NK-92 (cell line): ENCODE measurements around the gene TMEM52B.
"Not testable (repeated sequence)": the region's sequence is repeated elsewhere in the genome, so short reads cannot be mapped to it uniquely, and the experiment has no call there.

Experiments used
- DNase-seq: peaks from one replicate; lab custom pipeline; 2025; ENCODE audit not compliant: unreplicated experiment; lab: John Stamatoyannopoulos, UW

The TMEM52B gene

GRCh38 chr12:10211101-10211939 is 32.5 kb downstream of the TMEM52B start:
- DNase-seq: no peak

DNA sequence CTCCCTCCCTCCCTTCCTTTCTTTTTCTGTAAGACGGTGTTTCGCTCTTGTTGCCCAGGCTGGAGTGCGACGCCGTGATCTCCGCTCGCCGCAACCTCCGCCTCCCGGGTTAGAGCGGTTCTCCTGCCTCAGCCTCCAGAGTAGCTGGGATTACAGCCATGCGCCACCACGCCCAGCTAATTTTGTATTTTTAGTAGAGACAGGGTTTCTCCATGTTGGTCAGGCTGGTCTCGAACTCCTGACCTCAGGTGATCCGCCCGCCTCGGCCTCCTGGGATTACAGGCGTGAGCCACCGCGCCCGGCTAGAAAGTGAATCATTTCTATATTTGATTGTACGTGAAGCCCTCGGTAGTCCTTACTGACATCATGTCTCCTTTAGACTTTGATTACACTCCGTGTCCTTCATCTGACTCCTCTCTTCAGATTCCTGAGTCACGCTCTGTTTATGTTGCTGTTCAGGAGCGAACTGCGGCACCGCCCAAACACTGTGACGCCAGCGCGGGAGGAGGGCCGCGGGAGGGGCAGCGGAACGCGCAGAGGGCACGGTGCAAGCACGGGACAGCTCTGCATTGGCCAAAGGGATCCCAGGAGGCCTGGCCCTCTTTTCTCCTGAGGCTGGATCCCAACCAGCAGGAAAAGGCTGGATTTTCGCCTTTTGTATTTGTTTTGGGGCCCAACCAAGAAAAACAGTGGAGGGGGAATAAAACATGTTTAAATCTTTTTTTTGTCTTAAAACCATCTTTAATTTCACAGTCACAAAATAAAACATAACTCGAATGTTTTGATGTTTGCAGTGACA is 33.3 kb downstream of the TMEM52B start:
- DNase-seq: no peak

DNA sequence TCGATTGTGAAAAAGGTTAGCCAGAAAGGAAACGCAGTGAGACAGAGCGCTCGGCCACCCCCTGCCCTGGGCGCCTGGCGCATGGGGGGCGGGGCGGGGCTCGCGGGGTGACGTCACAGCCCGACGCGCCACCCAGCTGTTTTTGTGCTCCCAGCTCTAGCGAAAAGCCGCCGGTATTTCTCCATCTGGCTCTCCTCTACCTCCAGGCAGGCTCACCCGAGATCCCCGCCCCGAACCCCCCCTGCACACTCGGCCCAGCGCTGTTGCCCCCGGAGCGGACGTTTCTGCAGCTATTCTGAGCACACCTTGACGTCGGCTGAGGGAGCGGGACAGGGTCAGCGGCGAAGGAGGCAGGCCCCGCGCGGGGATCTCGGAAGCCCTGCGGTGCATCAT is 33.9 kb downstream of the TMEM52B start, which contains the start of gene GABARAPL1:
GABARAPL1 (plus strand) TSS at position 139 of the 393 bp plus-strand sequence; CDS start at position 392, 253 bp downstream.
- DNase-seq: no peak

DNA sequence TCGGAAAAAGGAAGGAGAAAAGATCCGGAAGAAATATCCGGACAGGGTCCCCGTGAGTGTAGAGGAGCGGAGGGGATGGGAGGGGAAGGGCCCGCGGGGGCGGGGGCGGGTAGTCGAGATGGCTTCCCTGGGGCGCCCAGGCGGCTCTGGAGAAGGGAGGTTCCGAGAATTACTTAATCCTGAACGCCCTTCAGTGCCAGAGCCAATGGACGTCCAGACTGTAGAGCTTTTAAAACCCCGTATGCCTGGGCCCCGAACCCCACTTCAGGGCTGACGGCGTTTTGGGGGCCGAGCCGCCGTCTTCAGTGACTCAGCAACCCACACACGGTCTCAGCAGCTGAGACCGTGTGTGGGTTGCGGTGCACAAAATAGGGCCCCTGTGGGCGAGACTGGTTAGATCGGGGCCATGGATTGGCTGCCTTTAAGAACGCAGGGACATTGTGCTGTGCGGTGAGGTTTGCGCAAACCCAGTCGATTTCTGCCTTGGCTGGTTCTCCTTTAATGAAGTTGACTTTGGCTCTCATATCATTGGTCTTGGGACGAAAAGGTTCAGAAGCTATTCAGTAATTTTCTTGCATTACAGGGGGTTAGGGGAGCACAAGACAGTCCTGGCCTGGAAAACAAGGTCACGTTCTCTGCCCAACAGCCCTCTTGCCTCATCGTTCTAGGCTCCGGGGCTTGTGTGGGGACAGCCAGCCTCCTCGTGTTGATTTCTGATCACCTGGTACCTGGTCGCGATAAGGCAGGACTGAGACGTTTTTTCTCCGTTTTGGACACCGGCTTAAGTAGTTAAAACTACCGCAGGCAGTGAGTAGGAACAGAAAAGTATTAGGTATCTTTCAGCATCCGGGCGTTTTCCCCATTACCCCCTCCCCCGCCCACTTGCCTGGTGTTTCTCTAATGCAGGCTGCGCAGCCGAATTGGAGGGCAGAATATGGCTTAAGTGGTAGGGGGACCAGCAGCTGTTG is 34.6 kb downstream of the TMEM52B start:
- DNase-seq: no peak

GRCh38 chr12:10214136-10214894 is 35.5 kb downstream of the TMEM52B start:
- DNase-seq: no peak

DNA sequence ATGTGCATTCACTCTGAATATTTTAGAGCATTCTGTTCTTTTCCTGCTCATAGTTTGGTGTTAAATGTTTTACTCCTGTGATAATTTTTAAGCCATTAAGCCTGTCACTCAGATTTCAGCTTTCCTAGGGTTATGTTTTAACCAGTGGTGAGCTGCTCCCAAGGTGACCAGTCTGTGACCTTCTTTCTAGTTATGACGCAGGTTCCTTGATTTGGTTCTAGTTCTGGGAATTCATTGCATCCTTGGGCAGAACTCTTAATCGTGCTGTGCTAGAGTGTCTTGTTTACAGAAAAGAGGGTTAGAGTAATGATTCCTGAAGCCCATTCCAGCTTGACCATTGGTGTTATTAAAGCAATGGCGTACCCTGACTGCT is 36.0 kb downstream of the TMEM52B start:
- DNase-seq: no peak

GRCh38 chr12:10215436-10215835 is 36.6 kb downstream of the TMEM52B start:
- DNase-seq: no peak

- DNase-seq: not testable (repeated sequence)
Observed at GRCh38 chr12:10215946-10216345, 37.1 kb downstream of the TMEM52B start.

DNA sequence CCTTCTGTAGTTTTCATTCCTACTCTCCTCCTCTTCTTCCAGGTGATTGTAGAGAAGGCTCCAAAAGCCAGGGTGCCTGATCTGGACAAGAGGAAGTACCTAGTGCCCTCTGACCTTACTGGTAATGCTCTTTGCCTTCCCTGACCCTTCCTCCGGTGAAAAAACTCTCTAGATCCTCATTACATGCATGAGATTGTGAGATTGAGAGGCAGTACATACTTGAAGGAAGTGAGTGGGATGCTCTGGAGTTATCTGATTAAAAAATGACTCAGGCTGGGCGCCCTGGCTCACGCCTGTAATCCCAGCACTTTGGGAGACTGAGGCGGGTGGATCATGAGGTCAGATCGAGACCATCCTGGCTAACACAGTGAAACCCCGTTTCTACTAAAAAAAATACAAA is 39.2 kb downstream of the TMEM52B start:
- DNase-seq: no peak

DNA sequence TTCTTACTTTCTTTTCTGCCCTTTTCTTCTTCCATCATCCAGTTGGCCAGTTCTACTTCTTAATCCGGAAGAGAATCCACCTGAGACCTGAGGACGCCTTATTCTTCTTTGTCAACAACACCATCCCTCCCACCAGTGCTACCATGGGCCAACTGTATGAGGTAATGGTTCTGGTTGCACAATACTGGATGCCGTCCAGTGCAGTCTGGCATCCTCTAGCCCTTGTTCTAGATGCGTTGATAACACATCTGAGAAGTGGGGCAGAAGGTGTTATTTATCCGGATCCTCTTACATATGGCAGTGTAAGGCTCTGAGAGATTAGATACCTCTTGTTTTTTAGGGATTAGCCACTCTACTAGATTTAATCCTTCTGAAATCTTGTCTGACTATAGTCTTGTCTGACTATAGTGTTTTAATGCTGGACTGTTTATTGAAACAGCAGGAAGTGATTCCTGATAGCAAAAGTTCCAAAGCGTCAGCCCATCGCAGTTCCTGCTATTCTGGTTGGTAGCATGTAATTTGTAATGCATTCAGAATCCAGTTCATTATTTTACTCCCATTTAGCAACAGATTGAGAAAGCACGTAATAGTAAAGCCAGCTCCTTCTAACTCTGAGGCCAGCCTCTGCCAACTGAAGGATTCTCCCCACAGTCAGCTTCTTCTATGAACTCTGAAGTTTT is 41.7 kb downstream of the TMEM52B start:
- DNase-seq: no peak

DNA sequence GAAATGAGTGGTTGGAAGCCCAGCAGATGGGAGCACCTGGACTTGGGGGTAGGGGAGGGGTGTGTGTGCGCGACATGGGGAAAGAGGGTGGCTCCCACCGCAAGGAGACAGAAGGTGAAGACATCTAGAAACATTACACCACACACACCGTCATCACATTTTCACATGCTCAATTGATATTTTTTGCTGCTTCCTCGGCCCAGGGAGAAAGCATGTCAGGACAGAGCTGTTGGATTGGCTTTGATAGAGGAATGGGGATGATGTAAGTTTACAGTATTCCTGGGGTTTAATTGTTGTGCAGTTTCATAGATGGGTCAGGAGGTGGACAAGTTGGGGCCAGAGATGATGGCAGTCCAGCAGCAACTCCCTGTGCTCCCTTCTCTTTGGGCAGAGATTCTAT is 43.0 kb downstream of the TMEM52B start:
- DNase-seq: no peak

- DNase-seq: no peak
Observed at GRCh38 chr12:10223208-10223607, 44.4 kb downstream of the TMEM52B start.

- DNase-seq: not testable (repeated sequence)
Observed at GRCh38 chr12:10225426-10225825, 46.6 kb downstream of the TMEM52B start.

GRCh38 chr12:10226086-10226485 is 47.3 kb downstream of the TMEM52B start:
- DNase-seq: no peak

DNA sequence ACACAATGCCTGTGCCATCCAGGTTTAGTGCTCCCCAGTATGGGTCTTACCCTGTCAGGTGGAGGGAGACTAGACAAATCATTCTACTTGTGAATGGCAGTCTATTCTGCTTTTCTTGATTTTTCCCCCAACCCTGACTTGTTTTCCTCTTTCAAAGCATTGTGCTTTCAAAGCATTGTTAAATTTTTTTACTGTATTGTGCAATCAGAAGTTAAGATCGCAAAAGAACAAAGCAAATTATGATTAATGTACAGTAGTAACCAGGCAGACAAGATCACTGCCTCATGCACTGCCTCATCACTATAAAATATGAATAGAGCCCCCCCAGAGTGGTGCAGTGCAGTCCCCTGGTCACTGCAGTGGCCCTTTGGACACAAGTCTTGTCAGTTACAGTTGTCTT is 47.9 kb downstream of the TMEM52B start:
- DNase-seq: no peak

- no peak for DNase-seq
Observed at GRCh38 chr12:10227648-10228047, 48.8 kb downstream of the TMEM52B start.

- no peak for DNase-seq
Observed at GRCh38 chr12:10234562-10234961, 55.7 kb downstream of the TMEM52B start.

DNA sequence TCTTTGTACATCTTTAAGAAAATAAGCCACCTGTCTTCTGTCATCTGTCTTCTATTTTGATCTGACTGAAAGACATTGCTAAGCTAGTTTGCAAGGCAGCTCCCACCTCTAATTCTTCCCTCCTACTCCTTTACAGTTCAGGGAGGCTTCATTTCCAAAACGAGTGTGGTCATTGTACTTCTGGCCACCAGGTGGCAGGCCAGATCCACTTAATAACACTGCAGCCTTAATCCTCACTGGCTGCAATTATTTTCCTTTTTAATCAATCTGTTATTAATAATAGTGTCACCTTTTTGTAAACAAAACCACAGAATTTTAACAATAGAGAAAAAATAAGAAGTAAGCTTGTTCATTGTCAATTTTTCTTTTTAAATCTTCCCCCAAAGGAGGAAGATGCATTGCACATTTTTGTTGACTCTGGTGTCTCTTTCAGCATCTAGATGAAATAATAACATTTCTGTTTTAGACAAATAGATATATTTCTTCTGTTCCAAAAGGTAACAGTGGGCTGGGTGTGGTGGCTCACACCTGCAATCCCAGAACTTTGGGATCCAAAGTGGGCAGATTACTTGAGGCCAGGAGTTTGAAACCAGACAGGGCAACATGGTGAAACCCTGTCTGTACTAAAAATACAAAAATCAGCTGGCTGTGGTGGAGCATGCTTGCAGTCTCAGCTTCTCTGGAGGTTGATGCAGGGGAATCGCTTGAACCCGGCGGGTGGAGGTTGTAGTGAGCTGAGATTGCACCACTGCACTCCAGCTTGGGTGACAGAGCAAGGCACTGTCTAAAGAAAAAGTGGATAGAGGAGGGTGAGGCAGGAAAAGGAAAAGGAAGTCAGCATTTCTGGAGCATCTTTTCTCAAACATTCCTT is 57.2 kb downstream of the TMEM52B start:
- no peak for DNase-seq

GRCh38 chr12:10236720-10237119 is 57.9 kb downstream of the TMEM52B start:
- DNase-seq: no peak
